Hepatocyte (in vitro differentiated cells): Measurements from ENCODE around the gene ARID4B.

Experiments
- EZH2 ChIP-seq: fragments of 200-600 bp; sonication (generic); IDR thresholded peaks from 2 replicates; pipeline ENCODE4 v1.6.1; 2016; ENCODE audit warnings: antibody characterized with exemption, mild to moderate bottlenecking, borderline replicate concordance
- EZH2phosphoT487 ChIP-seq: fragments of 200-600 bp; sonication (generic); IDR thresholded peaks from one replicate; pipeline ENCODE4 v1.6.1; 2018; ENCODE audit warnings: antibody characterized with exemption, mild to moderate bottlenecking, low read depth, moderate library complexity; ENCODE audit not compliant: unreplicated experiment, severe bottlenecking
- TF ChIP-seq, protein P1 (sequence below): fragments of 200-600 bp; sonication (generic); IDR thresholded peaks from 2 replicates; pipeline ENCODE4 v1.5.1; 2016; ENCODE audit warnings: antibody characterized with exemption, mild to moderate bottlenecking; ENCODE audit not compliant: poor library complexity

DNA sequence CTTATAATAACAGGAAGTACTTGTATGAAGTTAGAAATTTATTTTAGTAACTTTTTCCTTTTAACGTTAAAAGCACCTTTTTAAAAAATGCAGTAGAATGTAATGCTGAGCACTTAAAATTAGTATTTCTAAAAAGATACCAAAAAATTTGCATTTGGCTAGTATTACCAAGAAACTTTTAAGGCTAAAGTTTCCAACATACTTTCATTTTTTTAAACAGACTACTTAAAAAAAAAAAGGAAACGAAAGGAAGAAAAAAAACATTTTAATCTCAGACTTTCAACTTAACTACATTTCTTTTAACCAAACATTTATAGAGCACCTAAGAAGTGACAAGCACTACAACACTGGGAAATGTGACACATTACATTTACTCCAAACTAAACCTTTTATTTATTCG, 2.8 kb downstream of the ARID4B start:
- TF ChIP-seq, protein P1, sequence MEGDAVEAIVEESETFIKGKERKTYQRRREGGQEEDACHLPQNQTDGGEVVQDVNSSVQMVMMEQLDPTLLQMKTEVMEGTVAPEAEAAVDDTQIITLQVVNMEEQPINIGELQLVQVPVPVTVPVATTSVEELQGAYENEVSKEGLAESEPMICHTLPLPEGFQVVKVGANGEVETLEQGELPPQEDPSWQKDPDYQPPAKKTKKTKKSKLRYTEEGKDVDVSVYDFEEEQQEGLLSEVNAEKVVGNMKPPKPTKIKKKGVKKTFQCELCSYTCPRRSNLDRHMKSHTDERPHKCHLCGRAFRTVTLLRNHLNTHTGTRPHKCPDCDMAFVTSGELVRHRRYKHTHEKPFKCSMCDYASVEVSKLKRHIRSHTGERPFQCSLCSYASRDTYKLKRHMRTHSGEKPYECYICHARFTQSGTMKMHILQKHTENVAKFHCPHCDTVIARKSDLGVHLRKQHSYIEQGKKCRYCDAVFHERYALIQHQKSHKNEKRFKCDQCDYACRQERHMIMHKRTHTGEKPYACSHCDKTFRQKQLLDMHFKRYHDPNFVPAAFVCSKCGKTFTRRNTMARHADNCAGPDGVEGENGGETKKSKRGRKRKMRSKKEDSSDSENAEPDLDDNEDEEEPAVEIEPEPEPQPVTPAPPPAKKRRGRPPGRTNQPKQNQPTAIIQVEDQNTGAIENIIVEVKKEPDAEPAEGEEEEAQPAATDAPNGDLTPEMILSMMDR: no peak
- TF ChIP-seq EZH2phosphoT487 (no peak), EZH2 (no peak)
